WI38 (cell line): ENCODE data around the gene ARL11.

Experiments used
- H3K4me3 ChIP-seq: 2 replicates; pipeline ENCODE4 v1.5.1; 2011; ENCODE audit warnings: low read depth, mild to moderate bottlenecking, control low read depth, low read length
- TF ChIP-seq, protein P1 (sequence below): IDR thresholded peaks from 2 replicates; pipeline ENCODE4 v1.5.1; 2012; ENCODE audit warnings: low read depth, mild to moderate bottlenecking, control low read depth, low read length

Gene ARL11

GRCh38 chr13:49630580-49630979 lies 2.3 kb downstream of the ARL11 start:
- no peak overlapping the region for H3K4me3 ChIP-seq
- TF ChIP-seq, protein P1, sequence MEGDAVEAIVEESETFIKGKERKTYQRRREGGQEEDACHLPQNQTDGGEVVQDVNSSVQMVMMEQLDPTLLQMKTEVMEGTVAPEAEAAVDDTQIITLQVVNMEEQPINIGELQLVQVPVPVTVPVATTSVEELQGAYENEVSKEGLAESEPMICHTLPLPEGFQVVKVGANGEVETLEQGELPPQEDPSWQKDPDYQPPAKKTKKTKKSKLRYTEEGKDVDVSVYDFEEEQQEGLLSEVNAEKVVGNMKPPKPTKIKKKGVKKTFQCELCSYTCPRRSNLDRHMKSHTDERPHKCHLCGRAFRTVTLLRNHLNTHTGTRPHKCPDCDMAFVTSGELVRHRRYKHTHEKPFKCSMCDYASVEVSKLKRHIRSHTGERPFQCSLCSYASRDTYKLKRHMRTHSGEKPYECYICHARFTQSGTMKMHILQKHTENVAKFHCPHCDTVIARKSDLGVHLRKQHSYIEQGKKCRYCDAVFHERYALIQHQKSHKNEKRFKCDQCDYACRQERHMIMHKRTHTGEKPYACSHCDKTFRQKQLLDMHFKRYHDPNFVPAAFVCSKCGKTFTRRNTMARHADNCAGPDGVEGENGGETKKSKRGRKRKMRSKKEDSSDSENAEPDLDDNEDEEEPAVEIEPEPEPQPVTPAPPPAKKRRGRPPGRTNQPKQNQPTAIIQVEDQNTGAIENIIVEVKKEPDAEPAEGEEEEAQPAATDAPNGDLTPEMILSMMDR, result no peak

DNA sequence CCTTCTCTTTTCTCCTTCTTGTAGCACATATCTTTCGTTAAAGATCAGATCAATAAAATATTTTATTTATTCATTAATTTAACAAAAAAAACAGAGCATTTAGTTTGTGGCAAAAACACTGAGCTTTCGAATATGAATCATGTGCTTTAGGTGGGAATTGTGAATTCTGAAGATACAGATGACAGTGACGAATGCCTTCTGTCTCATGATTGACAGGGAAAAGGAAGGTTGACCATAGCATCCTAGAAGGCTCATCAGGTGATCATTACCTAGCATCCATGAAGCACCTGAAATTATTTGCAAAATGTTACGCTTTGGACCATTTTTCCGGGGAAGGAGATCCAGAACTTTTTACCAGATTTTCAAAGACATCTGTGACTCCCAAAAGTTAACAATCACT lies 3.8 kb downstream of the ARL11 start:
- TF ChIP-seq, protein P1, result no peak
- no peak overlapping the region for H3K4me3 ChIP-seq

DNA sequence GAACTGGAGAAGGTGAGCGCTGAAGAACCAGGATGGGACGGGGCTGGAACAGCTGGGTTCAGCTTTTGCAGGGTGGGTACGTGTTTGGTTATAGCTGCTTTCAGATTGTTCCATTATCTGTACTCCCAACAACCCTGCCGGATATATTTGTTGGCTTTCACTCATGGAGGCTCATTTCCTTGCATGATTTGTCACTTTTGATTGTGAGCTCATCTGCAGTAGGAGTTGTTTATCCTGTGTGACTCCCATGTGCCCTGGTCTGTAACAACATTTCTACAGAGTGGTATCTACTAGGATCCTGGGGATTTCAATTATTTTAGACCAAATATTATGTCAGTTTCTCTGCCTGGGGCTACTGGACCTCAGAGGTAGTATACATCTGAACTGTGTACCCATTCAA lies 5.4 kb downstream of the ARL11 start:
- H3K4me3 ChIP-seq, result no peak overlapping the region

GRCh38 chr13:49635599-49636433 lies 7.5 kb downstream of the ARL11 start:
- TF ChIP-seq, protein P1, result no peak
- H3K4me3 ChIP-seq, result no peak overlapping the region

More for the DNA sequence above, 5.4 kb downstream of the ARL11 start:
- TF ChIP-seq, protein P1, result no peak

DNA sequence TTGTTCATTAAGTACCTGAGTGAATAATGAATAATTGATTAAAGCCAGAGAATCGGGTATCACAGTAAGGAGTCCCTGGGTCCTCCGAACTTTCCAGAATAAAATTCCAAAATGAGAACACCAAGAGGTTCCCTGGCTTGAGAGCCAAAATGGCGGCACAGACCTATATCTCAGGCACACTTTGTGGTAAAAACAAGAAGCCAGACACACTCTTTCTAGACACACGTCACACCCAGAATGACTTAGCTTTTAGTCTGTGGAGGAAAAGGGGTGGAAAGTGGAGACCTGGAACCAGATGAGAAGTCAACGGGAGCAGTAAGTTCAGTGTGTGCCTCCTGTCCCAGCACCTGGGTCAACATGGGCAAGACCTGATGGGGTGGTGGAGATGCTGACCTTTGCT lies 8.4 kb downstream of the ARL11 start:
- TF ChIP-seq, protein P1, result no peak
- H3K4me3 ChIP-seq, result no peak overlapping the region

- H3K4me3 ChIP-seq, result no peak overlapping the region
- TF ChIP-seq, protein P1, result no peak
Measured at GRCh38 chr13:49638030-49638743, 9.9 kb downstream of the ARL11 start.

- TF ChIP-seq, protein P1, result no peak
- no peak overlapping the region for H3K4me3 ChIP-seq
Measured at GRCh38 chr13:49638744-49639072, 10.4 kb downstream of the ARL11 start.
